Thyroid gland (tissue), 4 donors: ENCODE measurements around the gene DISC1.

ENCODE experiments used
- POLR2A ChIP-seq, 2 donors: fragments of 450-650 bp; IDR thresholded peaks; one replicate each; pipeline ENCODE4 v1.6.1; 2017; ENCODE audit warnings: antibody characterized with exemption in 2 of 2, mild to moderate bottlenecking in 2 of 2, moderate library complexity in 1 of 2
- TF ChIP-seq, protein P1 (sequence below), 6 experiments: fragments of 200-600 bp in 3 of 6; fragments of 450-650 bp in 3 of 6; sonication (generic) in 3 of 6; IDR thresholded peaks; one replicate each; pipeline ENCODE4 v1.5.1; 2016 to 2019; ENCODE audit warnings: antibody characterized with exemption in 6 of 6, mild to moderate bottlenecking in 2 of 6, inconsistent platforms in 1 of 6, moderate library complexity in 1 of 6

DNA sequence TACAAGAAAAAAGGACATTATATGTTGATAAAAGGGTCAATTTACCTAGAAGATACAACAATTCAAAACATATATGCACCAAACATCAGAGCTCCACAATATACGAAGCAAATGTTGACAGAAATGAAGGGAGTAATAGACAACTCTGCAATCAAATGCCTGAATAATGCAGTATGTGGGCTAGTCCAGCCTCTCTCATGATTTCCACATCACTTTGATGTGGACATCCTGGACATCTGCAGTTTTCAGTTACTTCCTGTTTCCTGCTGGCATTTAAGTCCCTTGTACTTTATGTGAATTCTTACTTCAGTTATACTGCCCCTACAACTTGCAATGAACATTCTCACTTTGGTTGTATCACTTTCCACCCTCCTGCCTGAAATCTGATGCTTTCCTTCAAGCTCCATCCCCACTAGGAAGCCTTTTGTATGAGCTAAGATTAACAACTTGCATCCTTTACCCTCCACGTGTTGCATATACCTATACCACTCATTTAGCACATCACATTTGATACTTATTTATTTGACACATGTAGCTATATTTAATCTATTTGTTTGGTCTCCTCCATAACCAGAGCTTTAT is 36.7 kb downstream of the DISC1 start:
- TF ChIP-seq, protein P1, sequence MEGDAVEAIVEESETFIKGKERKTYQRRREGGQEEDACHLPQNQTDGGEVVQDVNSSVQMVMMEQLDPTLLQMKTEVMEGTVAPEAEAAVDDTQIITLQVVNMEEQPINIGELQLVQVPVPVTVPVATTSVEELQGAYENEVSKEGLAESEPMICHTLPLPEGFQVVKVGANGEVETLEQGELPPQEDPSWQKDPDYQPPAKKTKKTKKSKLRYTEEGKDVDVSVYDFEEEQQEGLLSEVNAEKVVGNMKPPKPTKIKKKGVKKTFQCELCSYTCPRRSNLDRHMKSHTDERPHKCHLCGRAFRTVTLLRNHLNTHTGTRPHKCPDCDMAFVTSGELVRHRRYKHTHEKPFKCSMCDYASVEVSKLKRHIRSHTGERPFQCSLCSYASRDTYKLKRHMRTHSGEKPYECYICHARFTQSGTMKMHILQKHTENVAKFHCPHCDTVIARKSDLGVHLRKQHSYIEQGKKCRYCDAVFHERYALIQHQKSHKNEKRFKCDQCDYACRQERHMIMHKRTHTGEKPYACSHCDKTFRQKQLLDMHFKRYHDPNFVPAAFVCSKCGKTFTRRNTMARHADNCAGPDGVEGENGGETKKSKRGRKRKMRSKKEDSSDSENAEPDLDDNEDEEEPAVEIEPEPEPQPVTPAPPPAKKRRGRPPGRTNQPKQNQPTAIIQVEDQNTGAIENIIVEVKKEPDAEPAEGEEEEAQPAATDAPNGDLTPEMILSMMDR (IDR thresholded peaks at IDR 0.05), result no peak
- no peak for TF ChIP-seq POLR2A (IDR thresholded peaks at IDR 0.05)
